HuH-7 (cell line): ENCODE results near the gene TTLL5.
"Not testable (repeated sequence)": the region's sequence is repeated elsewhere in the genome, so short reads cannot be mapped to it uniquely, and the experiment has no call there.

Source experiments
- DNase-seq: peaks from one replicate; pipeline ENCODE4 v3.0.0; 2011; ENCODE audit warnings: low spot score

TTLL5 gene

GRCh38 chr14:75907756-75908359 is 246.8 kb downstream of the TTLL5 start:
- DNase-seq, result no peak

DNA sequence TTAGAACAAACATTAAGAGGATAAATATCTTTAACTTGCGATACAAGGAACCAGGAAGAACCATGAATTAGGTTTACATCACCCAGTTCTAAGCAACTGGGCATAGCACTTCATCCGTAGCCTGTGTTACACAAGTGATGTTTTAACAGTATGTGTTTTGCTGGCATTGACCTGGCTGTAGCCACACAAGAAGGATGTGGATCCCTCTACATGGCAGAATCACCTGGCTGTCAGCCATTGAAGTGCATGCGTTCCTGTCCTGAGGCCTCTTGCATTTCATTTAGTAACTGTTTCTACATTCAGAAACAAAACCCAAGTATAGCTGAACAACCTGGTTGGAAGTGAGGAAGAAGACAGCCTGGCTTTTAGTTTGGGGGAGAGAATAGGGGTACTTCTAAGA is 248.6 kb downstream of the TTLL5 start:
- no peak for DNase-seq

- DNase-seq, result no peak
Observed at GRCh38 chr14:75910048-75910447, 249.0 kb downstream of the TTLL5 start.

- DNase-seq, result no peak
Observed at GRCh38 chr14:75911883-75912282, 250.8 kb downstream of the TTLL5 start.

DNA sequence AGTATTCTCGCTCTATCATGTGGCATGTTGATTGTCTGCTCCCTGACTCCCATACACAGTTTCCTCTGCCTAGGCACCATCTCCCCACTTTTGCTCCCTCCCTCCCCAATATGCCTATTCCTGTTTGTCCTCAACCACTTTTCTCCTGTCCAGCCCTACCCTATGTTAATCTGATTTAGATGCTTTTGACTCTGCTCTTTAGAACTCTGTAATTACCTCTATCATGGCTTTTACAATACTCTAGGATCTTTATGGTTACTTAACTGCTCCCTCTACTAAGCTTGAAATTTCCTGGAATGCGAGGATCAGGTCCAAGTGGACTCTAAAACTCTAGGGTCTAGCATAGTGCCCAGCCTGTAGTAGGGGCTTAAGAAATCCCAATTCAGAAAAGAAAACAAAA is 252.1 kb downstream of the TTLL5 start:
- no peak for DNase-seq

- DNase-seq, result peak; percentile 31
Observed at GRCh38 chr14:75915045-75915444, 254.0 kb downstream of the TTLL5 start.

DNA sequence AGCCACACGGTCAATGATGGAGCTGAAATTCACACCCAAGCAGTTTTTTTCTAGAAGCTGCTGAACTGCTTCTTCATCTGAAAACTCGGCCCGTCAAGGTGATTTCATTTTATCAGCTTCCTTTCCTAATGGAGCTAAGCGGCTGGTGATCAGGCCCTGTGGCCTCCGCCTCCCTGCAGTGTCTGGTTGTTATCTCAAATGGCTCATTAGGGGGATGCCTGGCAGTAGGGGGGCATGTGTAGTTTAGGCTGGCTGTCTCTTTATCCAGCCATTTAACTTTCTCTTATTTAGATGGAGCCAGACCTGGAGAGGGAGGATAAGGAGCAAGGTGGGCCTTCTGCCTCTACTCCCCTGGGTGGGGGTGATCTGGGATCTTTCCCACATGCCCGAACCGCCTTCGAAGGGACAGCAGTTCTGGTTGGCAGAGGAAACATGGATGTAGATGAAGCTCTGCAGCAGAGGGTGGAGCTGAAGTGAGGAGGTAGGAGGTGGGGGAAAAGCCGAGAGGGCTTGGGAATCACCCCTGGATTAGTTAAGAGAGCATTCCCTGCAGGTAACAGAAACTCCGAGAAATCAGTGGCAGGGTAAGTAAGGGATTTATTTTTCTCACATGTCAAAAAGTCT is 256.4 kb downstream of the TTLL5 start:
- DNase-seq, result no peak

DNA sequence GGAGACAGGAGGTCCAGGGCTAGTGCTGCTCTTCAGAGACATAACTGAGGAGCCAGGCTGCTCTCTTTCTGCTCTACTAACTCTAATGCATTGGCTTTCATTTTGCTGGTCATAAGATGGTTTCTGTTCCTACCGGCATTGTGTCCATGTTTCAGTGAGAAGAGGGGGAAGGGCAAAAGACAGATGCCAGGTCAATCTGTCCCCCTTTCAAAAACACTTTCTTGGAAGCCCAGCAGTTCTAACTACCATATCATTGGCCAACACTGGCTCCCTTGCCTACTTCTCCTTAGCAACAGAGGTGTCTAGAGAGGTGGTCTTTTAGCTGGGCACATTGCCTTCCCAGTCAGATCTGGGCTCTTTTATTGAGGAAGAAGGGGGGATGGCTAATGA is 256.9 kb downstream of the TTLL5 start:
- no peak for DNase-seq

- not testable (repeated sequence) for DNase-seq
Observed at GRCh38 chr14:75920421-75920820, 259.4 kb downstream of the TTLL5 start.

- DNase-seq, result not testable (repeated sequence)
Observed at GRCh38 chr14:75925141-75925840, 264.2 kb downstream of the TTLL5 start.

- no peak for DNase-seq
Observed at GRCh38 chr14:75926431-75927115, 265.5 kb downstream of the TTLL5 start.

DNA sequence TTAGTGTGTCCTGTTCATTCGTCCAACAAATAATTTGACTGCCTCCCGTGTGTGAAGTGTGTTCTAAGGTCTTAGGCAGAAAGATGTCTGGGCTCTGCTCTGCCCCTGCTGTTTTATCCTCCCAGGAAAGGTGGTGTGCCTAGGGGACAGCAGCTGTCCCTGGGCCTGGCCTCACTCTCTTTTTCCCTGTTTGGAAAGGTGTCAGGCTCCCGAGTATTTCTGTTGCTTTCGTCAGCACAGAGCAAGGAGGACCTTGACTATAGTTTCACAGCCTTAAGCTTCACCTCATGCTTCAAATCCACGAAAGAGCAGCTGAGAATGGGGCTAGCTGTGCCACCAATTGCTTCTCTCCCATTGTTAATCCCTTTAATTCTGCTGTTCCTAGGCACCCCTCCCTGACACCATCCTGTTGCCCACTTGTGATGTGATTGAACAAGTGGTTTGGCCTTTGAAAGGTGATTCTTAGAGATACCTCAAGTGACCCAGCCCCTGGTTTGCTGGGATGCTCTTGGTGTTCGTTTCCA is 266.6 kb downstream of the TTLL5 start:
- no peak for DNase-seq

DNA sequence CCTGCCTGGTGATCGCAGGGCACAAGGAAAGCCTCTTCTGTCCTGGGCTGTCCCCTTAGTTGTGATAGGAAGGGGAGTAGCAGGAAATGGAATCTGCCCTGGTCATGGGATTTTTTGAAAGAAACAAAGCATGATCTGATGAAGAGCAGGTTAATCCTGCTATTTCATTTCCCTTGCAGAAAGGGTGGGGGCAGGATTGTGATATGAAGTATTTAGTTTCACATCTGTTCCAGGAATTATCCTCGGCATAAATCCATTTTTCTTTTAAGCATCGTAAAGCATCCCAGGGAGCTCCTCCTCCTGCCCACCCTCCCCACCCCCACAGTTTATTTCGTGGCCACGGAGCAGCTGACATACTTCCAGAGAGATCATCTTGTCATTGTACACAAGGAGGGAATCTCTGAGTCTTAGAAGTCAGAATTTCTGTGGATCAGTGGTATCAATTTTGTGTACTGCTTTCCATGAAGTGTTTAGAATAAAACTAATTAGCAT is 267.7 kb downstream of the TTLL5 start:
- no peak for DNase-seq

DNA sequence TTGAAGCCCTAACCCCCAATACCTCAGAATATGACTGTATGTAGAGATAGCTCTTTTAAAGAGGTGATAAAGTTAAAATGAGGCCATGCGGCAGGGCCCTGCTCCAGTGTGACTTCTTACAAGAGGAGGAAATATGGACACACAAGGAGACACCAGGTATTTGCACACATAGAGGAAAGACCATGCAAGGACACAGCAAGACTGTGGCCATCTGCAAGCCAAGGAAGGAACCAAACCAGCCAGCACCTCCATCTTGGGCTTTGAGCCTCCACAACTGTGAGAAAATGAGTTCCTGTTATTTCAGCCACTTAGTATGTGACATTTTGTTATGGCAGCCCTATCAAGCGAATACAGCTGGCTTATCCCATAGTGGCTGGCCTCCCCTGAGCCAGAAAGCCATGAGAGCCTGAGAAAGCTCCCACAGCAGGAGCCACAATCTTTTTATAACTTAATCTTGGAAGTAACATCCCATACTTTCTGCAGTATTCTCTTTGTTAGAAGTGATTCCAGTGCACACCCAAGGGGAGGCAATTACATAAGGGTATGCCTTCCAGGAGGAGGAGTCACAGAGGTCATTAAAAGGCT is 272.8 kb downstream of the TTLL5 start:
- DNase-seq, result no peak

DNA sequence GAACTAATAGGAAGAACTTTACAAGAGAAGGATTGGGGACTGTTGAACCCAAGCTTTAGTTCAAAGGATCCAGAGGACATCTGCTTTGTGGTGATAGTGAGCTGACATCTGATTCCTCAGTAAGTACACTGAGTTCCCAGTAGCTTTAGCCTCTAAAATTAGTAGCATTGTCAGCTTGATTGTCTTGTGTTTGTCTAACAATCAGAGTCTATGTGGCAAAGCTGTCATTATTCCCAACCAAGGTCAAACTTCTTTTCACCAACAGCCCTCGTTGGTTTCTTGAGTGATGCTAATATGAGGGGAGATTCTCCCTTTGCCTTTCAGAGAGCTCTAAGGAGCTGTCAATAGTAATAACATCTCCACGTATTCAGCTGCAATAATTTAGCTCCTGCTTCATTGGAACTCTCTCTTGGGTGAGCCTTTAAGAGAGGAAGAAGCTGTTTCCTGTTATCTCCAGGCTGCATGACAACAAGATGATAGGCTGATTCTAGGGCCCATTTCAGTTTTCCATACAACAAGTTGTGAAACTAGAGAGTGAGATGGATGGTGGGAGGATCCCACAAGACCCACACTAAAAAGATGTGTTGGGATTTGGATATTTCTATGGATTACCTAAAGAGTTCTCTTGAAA is 274.1 kb downstream of the TTLL5 start:
- DNase-seq, result no peak

GRCh38 chr14:75939200-75939599 is 278.2 kb downstream of the TTLL5 start:
- DNase-seq, result no peak

DNA sequence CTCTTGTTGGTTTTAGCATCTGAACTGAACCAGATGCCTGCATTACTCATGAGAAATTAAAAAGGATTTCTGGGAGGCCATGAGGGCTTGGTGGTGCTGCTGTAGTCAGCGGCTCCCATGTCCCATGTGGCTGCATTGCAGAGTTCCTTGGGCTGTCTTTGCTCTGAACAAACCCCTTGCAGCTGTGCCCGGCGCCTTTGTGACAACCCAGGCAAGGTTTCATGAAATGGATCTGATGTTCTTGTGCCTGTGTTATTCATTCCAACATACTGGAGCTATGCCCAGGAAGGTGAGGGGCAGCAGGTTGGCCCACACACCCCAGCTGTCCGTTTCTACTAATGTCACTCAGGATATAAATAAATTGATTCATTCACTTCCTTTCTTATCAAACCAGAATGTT is 280.0 kb downstream of the TTLL5 start:
- no peak for DNase-seq

DNA sequence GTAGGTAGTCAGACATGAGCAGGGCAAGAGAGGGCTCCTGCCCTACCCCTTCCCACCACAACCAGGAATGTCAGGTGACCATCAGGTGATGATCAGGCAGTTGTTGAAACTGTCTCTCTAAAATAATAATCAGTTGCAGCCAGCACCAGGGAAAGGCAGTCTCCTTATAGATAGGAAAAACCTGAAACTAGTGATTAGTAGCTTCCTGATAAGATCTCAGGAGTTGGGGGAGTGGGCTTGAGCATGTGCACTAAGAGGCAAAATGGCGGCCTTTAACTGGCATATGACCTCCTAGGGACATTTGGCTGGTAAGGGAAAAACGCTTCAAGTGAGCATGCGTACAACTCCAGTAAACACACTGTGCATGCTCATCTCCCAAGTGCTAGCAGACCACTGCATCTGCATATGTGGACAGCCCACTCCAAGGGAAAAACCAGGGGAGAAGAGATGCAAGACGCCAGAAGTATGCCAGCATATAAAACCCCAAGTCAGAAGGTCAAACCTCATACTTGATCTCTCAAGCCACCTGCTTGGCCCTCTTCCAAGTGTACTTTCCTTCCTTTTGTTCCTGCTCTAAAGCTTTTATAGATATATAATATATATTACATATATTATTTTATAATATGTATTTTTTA is 283.7 kb downstream of the TTLL5 start:
- no peak for DNase-seq

- no peak for DNase-seq
Observed at GRCh38 chr14:75946785-75947184, 285.7 kb downstream of the TTLL5 start.

- no peak for DNase-seq
Observed at GRCh38 chr14:75952489-75952888, 291.4 kb downstream of the TTLL5 start.

DNA sequence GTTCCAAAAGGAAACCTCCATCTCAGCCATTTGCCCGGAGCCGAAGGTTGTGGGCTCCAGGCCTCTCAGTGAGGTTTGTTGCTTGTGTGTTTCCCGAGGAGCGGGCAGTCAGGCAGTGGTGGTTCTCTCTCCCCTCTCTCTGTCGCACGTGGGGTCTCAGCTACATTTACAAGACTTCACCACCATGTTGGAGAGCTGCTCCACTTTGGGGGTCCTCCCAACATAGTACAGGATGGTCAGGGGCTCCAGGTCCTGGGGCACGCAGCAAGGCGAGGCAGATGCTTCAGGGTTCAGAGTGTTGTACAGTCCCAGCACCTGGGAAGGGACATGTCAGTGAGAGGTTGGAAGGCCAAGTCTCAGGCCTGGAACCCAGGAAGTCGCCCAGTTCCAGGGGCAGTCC is 298.0 kb downstream of the TTLL5 start:
- no peak for DNase-seq
